GM18508 (cell line): Measurements from ENCODE around the gene STK24.
A peak's percentile ranks its signal among the peaks of the same experiment; 100 is the strongest.

Source experiments
- ATAC-seq: cut with Tn5 transposase; IDR thresholded peaks from one replicate; pipeline ENCODE4 v1.9.1; 2021; ENCODE audit warnings: moderate number of reproducible peaks; ENCODE audit not compliant: insufficient read depth, unreplicated experiment

The STK24 gene

DNA sequence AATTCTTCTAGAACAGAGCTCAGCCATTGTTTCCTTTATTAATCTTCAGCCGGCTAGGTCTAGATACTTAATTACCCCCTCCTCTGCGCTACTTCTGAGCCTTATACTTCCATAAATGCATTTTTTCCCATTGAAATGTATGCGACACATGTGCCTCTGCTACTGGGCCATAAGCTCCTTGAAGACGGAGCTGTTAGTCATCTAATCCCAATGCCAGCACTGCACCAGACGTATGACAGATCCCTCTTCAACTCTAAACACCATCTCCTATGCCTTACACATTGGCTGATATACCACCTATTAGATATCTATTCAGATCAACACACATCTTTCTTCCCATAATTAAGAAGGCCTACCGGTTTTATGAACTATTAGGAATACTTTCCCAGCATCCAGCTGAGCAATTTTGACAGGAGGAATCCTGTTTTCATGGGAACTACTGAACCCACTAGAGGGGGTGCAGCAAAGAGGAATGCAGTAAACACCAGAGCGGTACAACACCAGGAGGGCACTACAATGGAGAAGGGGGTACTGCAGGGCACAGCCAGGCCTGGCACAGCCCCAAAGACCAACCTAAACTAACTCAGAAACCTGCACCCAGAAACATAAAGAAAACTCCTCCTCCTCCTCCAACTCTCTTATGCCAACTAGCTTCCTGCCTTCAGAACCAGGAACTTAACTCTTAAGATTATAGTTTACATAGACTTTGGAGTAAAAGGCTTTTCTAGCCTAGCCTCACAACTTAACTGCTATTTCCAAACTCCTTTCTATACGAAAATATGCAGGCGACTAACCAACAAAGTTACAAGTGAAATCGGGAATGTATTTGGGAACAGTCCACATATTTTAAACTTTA is 18.7 kb downstream of the STK24 start:
- no peak for ATAC-seq

DNA sequence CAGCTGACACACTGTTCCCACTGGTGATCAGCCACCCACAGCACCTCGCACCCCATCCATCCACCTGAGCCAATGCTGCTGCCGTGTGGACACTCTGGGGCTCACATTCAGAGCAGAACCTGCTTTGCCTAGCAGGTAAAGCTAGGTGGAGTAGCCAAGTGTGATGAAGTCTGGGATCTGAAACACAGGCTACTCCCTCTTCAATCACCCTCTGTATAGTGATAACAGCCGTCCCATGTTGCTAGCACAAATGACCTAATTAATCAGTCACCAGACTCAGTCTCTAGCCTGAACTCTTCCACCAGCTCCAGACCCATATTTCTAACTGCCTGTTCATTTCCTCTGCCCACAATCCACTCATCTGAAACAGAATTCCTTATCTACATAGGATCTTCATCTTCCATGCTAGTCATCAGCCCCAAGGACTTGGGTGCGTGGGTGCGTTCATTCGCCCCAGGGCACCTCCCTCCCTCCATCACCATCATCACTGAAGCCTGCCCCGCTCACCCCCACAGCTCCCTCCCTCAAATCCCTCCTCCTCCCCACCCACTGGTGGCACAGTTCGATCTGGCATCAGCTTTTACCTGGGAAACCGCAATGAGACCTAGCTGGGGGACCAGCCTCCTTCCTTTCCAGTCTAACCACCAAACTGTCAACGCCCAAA is 19.8 kb downstream of the STK24 start:
- ATAC-seq: no peak

DNA sequence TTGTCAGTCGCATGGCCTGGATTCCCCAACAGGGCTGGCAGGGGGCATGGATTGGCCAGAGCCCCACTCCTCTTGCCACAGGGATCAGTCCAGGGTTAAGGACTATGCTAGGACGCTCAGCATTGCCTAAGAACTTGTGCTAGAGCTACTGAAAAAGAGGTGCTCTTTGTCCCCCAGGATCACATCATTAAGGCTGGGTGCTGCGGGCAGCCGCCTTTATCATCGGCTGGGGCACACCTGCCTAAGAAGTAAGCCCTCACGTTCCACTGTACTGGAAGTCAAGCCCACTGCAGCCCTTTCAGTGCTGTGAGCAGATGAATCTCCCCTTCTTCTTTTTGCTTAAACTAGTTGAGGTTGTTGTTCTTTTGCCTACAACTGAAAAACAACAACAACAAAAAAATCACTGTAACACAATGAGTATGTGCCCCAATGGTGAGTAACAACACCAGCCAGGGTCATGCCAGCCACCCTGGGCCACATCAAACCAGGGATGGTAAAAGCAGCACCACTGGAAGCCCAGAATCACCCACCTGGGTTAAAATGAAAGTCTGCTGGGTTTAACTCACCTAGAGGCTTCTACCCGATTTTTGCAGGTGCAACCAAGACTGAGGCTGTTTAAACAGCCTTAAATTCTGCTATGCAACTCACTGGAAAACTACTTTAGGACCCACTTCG is 20.6 kb downstream of the STK24 start:
- ATAC-seq: no peak

DNA sequence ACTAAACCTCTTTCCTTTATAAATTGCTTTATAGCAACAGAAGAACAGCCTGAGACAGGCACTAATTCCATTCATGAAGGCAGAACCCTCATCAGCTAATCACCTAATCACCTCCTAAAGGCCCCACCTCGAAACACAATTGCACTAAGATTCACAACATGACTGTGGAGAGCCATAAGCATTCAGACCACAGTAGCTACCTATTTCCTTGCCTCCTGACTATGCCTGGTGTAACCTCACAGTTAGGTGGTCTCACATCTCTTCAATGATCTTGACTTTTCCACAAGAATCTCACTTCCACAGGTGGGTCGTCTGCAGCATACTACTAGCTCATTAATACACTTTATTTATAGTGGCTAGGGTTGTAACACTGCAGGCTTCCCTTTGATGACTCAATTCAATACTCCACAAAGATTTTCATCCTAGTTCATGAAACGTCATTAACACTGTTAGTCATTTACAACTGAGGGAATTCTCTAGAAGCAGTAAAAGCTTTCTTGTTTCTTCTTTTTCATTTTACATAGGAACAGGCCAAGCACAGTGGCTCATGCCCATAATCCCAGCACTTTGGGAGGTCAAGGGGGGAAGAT is 27.1 kb downstream of the STK24 start:
- ATAC-seq: peak; percentile 82

DNA sequence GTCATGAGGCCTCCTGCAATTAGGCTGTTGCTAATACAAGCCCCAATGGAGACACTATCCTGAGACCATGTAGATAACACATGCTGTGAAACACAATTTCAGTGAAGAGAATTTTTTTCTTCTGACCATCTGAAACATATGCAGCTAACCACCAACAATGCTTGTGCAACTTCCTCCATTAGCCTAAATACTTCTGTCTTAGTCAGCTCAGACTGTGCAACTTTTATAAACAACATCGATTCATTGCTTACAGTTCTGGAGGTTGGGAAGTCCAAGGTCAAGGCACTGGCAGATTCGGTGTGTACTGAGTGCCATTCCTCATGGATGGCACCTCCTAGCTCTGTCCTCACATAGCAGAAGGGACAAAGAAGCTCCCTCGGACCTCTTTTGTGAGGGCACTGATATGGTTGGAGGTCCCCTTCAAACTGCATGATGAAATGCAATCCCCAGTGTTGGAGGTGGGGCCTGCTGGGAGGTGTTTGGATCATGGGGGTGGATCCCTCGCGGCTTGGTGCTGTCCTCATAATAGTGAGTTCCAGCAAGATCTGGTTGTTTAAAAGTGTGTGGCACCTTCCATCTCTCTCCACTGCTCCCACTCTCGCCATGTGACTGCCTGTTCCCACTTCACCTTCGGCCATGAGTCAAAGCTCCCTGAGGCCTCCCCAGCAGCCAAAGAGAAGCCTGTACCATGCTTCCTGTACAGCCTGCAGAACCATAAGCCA is 27.7 kb downstream of the STK24 start:
- ATAC-seq: no peak

DNA sequence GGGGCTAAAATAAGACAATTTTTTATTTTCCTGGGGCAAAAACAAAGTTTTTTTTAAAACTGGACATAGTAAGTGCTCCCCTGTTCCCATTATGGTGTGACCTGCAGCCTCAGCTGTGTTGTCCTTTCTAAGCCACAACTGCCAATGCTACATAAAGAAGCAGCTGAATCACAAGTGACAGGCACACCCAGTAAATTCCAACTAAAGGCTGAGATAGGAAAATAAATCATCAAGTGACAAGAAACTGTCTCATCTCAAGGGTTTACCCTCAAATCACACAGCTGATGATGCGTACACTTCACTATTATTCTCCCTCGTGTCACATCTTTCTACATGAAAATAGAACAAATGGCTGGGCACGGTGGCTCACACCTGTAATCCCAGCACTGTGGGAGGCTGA is 28.7 kb downstream of the STK24 start:
- no peak for ATAC-seq

DNA sequence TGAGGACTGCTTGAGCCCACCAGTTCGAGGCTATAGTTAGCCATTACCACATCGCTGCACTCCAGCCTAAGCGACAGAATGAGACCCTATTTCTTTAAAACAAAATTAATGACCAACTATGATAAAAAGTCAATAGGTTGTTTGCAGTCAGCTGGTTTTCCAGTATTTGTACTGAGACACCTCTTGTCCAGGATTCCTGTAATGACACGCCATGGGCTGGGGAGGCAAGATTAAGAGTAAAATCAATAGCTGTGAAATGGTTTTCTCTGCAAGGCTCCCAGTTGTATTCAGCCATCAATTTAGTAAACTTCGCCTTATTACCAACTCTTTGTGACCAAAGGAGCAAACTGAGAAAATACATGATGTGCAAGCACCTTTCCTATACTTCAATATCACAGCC is 29.5 kb downstream of the STK24 start:
- ATAC-seq: no peak

DNA sequence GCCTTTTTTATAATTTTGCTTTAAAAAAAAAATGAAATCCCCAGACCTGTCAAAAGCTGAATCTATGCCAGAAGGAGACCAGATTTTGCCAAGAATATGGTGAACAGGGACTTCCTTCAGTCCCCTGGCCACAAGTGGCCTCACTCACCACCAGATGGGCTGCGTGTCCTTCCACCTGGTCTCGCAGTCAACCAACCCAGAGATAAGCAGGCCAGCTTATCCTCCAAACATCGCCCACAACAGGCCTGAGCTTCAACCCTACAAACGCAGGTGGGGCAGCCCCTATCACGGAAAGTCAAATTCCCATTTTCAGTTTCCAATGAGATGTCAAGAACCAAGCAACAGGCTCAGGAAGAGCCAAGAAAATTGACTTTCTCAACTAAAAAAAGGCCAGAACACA is 30.5 kb downstream of the STK24 start:
- ATAC-seq: no peak

DNA sequence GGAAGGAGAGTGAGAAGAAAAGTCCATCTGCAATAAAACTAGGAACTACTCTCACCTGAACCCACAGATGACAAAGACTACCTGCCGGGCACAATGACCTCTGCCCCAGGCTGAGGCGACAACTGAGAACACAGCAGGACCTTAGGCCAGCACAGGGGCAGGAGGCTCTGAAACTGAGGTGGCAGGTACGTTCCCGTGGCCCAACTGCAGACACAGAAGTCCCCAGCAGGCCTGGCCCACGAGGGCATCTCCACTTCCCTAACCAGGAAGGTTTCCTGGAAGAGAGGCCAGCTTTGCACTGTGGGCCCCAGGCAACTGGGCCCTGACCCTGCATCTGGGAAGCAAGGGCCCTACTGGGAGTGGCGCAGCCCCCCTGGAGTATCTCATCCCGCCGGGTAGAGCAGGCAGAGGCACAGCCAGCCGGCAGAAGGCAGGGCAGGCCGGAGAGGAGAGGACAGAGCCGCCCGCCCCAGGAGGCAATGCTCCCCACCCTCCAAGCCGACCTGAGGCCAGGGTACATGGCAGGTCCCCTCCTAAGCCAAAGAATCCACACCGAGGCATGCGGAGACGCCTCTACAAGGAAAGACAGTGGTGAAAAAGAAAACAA is 32.7 kb downstream of the STK24 start:
- ATAC-seq: no peak

DNA sequence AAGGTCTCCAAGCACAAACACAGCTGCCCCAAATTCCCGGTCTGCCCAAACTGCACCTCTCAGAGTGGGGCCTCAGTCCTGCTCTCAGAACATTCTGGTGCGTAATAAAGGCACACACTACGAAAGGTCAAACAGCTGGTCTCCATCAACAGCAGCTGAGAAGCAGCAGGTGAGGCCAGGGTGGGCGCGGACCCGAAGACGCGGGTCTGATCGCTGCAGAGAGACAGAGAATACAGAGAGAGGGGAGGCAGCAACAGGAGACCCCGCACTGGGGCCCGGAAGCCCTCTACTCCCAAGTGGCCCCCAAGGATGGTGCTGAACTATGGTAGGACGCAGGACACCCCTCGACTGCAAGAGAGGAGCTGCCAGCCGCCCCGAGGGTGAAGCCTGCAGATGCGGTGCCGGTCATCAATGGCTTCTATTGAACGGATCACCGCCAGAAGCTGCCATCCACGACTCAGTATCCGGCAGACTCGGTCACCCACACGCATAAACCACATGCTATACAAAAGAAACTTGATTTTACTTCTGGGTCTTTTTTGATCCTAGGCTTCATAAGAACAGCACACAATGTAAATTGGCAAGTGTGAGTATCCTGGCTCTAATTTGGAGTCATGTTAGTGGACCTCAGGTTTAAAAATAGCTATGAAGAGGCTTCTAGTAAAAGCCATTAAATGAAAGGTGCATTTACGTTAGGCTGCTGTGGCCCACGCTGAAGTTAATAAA is 33.4 kb downstream of the STK24 start:
- no peak for ATAC-seq

DNA sequence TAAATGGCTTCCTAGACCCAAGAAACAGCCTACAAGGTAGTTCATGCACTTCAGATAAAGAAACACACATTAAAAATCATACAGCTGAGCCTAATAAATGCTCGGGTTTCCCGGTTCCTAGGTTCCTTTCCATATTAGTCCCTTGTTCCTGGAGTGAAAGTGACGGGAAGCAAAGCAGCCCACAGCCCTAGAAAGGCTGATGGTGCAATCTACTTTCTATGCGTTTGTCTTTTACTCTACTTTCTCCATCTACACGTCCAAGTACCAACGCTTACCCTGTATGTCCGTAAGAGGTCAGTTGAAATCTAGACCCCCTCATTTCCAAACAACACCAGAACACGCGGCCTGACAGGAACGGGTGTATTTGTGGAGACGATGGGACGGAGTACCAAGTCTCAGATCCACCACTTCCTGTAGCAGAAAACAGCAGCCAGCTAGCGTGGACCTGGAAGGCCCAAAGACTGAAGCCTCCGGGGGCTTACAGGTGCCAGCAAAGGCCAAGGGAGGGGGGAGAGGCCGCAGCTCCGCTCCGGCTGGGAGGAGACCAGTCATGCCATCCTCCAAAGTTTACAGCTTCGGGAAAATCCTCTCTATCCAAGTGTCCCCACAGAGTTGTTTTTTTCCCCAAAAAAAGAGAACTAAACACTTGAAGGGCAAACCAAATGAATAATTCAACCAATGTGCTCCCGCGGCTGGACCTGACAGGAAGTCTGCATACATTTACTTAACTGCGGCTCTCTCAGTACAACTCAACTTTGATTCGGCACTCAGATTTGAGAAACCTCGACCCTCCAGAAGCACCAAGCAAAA is 34.1 kb downstream of the STK24 start:
- ATAC-seq: no peak

DNA sequence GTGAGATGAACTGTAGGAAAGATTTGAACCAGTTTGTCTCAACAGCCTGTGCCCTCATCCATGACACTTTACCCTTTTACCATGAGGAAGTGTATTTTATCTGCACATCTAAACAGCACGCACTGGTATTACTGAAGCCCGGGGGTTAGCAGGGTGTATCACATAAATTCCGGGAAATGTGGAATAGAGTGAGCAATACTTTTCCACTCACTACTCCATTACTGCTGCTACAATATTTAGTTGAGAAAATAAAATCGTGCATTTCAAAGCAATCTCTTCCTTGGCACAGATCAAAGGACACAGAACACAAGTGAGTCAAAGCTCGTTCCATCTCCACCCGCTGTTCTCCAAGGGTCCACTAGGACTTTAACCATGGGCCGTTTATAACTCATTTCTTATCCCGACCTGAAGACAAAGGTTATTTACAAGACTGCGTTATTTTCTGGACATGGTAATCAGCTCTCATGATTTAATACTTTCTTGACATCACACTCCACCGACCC is 35.2 kb downstream of the STK24 start:
- no peak for ATAC-seq

DNA sequence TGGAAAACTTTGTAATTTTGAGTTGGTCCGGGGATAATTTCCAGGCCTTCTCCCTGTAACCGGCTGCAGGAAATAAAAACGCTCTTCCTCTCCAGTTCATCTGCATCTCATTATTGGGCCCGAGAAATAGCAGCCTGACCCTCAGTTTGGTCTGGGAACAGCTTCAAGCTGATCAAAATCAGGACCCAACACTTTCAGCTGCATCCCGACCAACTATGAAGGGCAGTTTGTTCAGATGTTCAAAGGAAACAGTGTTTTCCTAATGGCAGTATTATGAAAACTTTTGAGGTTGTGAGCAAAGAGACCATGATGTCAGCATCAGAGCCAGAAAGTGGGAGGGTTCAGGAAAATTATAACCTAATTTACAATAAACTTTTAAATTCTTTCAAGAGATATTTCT is 35.7 kb downstream of the STK24 start:
- no peak for ATAC-seq

DNA sequence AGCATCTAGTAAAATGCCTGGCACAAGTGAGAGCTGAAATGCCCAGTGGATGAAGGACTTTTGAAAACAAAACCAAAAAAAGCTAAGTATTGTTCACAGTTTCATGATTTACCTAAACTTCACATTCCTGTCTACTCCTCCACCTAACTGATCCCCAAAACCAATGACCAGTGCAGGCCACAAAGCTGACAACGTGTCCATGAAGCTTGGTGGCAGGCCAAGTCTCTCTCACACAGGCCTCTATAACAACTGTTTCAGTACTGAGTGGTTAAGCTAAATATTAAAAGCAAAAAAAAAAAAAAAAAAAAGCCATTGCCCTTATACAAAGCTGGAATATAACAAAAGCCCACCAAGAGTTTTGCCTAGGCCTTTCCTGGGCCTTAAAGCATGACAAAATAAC is 36.4 kb downstream of the STK24 start:
- no peak for ATAC-seq

DNA sequence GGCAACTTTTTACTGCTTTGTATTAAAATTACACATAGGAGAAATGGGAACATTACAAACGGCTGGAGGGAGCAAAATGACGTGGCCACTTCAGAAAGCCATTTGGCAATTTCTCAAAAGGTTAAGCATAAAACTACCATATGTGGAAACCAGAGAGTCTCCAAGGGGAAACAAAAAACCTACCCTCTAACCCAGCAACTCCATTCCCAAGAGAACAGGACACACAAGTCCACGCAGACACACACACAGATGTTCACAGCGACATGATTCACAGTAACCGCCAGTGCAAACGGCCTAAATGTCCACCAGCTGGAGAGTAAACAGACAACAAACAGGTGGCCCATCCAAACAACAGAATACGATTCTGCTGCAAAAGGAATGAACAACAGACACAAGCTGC is 37.2 kb downstream of the STK24 start:
- ATAC-seq: no peak

DNA sequence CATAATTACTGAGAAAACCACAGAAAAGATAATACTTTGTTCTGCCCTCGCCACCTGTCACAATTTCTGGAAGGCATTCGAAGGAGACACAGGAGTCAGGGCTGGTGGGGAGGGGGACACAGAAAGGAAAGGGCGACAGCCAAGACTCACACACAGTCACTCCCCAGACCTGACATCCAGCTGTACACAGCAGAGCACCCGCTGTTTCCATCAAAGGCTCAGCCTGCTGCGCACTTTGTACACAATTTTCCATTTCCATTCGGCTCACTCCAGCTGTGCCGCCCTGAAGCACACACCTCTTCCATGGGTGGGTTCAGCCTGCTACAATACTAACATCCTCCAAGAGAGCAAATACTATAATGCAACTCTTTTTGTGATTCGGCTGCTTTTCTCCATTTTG is 38.0 kb downstream of the STK24 start:
- ATAC-seq: no peak

DNA sequence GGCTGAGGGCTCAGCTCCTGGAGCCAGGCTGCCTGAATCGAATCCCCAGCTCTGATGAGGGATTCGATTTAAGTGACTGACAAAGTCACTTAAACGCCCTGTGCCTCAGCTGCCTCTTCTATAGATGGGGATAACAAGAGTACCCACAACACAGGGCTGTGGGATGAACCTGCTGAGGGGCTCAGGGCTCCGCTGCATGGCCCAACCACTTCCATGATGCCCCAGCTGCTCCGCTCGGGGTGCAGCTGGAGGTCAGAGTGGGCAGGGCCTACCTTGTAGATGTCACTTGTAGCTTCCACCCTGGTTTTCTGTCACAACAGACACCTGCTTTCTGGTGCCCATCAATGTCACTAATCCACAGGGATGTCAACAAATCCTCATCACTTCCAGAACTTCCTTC is 39.2 kb downstream of the STK24 start:
- no peak for ATAC-seq

DNA sequence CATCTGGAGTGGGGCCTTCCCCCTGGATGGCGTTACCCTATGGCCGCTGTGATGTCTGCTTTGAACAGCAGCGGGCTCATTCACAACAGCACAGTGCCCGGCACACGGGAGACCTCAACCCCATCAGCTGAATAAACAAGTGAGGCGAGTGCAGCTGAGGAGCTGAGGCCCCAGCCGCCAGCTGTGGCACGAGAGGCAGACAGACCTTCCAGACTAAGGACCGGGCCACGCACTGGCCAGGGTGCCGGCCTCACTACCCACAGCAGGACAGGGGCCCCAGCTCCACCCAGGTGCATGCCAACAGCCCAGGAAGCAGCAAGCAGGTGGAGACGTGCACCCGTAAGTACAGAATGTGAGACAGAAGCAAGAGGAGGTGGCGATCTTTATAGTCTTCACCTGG is 39.6 kb downstream of the STK24 start:
- ATAC-seq: no peak
